GM21786 (cell line): ENCODE results near the gene FOS.
A peak's percentile ranks its signal among the peaks of the same experiment; 100 is the strongest.
"Not testable (repeated sequence)": the region's sequence is repeated elsewhere in the genome, so short reads cannot be mapped to it uniquely, and the experiment has no call there.

Experiments used
- ATAC-seq: cut with Tn5 transposase; IDR thresholded peaks from one replicate; pipeline ENCODE4 v1.9.1; 2021; ENCODE audit not compliant: unreplicated experiment

FOS gene

GRCh38 chr14:75293920-75294648, 15.5 kb downstream of the FOS start:
- peak; percentile 95 for ATAC-seq

- no peak for ATAC-seq
Measured at GRCh38 chr14:75294649-75295033, 16.0 kb downstream of the FOS start.

- ATAC-seq: no peak
Measured at GRCh38 chr14:75295061-75295461, 16.4 kb downstream of the FOS start.

GRCh38 chr14:75295491-75296345, 17.1 kb downstream of the FOS start:
- ATAC-seq: no peak

- no peak for ATAC-seq
Measured at GRCh38 chr14:75297411-75298040, 18.9 kb downstream of the FOS start.

- no peak for ATAC-seq
Measured at GRCh38 chr14:75298187-75298965, 19.7 kb downstream of the FOS start.

GRCh38 chr14:75299059-75299458, 20.4 kb downstream of the FOS start:
- ATAC-seq: no peak

GRCh38 chr14:75299576-75299975, 20.9 kb downstream of the FOS start:
- no peak for ATAC-seq

GRCh38 chr14:75301666-75302325, 23.2 kb downstream of the FOS start:
- no peak for ATAC-seq

- no peak for ATAC-seq
Measured at GRCh38 chr14:75303381-75303789, 24.8 kb downstream of the FOS start.

GRCh38 chr14:75306410-75306809, 27.8 kb downstream of the FOS start:
- not testable (repeated sequence) for ATAC-seq

- ATAC-seq: peak; percentile 62
Measured at GRCh38 chr14:75306927-75307699, 28.5 kb downstream of the FOS start.

GRCh38 chr14:75307700-75308379, 29.2 kb downstream of the FOS start:
- ATAC-seq: no peak

- not testable (repeated sequence) for ATAC-seq
Measured at GRCh38 chr14:75308991-75309390, 30.4 kb downstream of the FOS start.

- ATAC-seq: not testable (repeated sequence)
Measured at GRCh38 chr14:75309561-75309960, 30.9 kb downstream of the FOS start.

GRCh38 chr14:75310295-75311111, 31.9 kb downstream of the FOS start:
- ATAC-seq: no peak

- ATAC-seq: no peak
Measured at GRCh38 chr14:75311356-75311755, 32.7 kb downstream of the FOS start.

GRCh38 chr14:75312341-75312740, 33.7 kb downstream of the FOS start:
- ATAC-seq: no peak
